MV-4-11 (cell line): ENCODE data around the gene CFAP206.

ENCODE experiments used
- DNase-seq: peaks from one replicate; lab custom pipeline; 2025; lab: John Stamatoyannopoulos, UW

CFAP206 gene, protein sequence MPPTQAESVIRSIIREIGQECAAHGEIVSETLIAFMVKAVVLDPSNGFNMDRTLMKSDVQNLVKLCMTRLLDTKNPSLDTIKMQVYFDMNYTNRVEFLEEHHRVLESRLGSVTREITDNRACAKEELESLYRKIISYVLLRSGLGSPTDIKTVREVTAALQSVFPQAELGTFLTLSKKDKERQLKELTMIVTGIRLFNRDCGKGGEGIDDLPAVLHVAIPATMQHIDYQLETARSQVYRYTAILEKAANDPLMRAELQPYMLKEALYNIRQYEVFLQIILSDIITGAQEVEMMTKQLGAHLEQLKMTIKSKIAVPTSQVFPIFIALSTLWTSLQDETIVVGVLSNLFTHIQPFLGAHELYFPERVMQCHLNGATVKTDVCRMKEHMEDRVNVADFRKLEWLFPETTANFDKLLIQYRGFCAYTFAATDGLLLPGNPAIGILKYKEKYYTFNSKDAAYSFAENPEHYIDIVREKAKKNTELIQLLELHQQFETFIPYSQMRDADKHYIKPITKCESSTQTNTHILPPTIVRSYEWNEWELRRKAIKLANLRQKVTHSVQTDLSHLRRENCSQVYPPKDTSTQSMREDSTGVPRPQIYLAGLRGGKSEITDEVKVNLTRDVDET

GRCh38 chr6:87407901-87408720, at the start of gene CFAP206:
Gene CFAP206 (plus strand): TSS chr6:87407972. CDS start chr6:87409840, 1,868 bp downstream.
- peak; percentile 75 for DNase-seq

GRCh38 chr6:87364602-87365252, 43.0 kb upstream of the CFAP206 start:
- DNase-seq, result no peak

DNA sequence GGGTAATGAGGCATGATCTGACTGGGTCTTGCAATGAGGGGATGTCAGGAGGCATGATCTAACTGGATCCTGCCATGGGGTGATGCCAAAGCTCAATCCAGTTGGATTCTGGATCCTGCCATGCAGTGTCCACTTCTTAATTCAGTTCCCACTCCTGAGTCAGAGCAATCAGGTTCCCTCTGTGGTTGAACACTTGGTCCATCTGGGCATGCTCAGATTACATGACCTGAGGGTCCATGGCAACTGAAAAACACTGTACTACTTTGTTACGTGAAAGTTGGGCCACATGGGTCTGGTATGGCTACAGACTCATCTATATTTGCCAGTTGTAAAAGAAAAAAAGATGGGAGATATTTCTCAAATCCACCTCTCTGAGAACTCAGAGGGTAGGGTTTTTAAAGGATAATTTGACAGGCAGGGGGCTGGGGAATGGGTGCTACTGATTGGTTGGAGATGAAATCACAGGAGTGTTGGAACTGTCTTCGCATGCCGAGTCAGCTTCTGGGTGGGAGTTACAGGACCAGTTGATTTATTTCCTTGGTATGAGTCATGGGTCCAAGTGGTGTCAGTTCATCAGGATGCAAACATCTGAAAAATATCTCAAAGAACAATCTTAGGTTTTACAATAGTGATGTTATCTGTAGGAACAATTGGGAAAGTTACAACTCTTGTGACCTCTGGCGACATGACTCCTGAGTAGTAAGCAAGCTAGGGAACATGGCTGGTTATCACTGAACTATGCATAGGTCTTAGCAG, 41.5 kb upstream of the CFAP206 start:
- no peak for DNase-seq

- DNase-seq, result no peak
Observed at GRCh38 chr6:87366899-87367298, 40.9 kb upstream of the CFAP206 start.

- no peak for DNase-seq
Observed at GRCh38 chr6:87373377-87373776, 34.4 kb upstream of the CFAP206 start.

GRCh38 chr6:87375315-87375714, 32.5 kb upstream of the CFAP206 start:
- DNase-seq, result no peak

DNA sequence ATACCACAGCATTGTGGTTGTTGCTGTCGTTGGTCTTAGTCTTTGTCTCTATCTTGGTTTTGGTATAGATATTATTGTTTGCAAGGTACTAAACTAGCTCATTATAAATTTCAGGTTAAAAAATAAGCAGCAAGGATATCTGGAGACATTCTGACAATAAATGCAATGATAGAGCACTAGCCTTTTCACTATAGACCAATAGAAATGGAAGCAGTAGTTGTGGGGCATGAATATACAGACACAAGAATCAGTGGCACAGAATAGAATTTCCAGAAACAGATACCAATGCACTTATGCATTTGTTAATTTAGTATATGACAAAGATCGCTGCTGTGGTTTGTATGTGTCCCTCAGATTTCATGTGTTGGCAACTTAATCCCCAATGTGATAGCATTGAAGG, 31.1 kb upstream of the CFAP206 start:
- no peak for DNase-seq

- peak; percentile 55 for DNase-seq
Observed at GRCh38 chr6:87378947-87379346, 28.8 kb upstream of the CFAP206 start.

- no peak for DNase-seq
Observed at GRCh38 chr6:87382861-87383260, 24.9 kb upstream of the CFAP206 start.

GRCh38 chr6:87384038-87384437, 23.7 kb upstream of the CFAP206 start:
- no peak for DNase-seq

DNA sequence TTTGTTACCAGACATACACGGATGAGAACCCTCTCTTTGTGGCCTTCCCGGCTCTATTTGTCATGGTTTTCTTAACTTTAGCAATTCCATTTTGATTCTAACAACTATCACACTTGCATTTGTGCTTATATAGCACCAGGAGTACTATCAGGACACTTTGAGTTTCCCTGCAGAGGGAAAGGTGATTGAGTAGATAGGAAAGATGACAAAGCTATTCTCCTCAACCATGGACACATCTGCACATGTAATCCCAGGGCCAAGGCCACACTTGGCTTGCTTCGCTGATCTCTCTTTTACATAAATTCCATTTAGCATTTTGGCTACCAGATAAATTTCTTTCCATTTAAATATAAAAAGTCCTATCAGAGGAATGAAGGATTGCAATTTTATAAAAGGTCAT, 23.3 kb upstream of the CFAP206 start:
- no peak for DNase-seq

DNA sequence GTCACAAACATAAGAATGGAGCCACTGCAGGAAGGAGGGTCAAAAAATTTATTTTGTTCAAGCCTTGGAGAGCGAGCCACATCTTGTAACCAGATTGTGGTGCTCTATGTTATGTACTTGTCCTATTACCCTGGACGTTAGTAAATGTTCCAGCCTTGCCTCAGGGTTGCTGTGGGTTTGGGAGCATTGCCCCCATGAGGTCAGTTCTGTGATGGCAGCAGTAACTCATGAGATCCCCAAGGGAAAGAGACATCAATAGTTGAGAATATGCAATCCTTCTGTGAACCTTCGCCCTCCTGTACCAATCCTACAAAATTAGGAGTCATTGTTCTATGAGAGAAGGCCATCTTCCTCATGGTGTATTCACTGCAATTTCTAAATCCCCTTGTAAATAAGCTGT, 16.4 kb upstream of the CFAP206 start:
- DNase-seq, result peak; percentile 18

DNA sequence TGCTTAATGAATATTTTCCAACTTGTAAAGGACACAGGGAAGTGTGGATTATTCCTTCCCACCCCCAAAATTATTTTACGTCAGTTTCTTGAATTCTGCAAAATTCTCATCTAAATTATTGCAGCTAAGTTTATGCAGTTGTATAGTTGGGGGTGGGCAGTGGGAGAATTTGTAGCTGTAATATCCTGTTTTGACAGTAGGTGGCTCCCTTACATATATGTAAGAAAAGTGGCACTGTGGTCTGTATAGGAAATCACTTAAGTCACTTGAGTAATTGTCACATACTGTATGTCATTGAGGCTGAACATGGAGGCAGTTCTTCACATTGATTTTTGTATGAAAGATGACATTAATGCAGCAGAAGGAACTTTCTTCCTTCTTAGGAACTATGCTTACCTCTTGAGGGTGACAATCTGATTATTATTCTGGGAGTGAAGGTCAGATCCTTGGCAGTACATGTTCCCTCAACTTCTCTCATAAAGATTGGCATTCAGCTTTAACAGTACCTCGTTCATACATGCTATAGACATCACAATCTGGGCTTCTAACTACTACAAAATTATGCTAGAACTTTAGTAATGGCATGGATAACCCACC, 14.6 kb upstream of the CFAP206 start:
- peak; percentile 75 for DNase-seq

GRCh38 chr6:87395431-87395830, 12.3 kb upstream of the CFAP206 start:
- DNase-seq, result no peak

DNA sequence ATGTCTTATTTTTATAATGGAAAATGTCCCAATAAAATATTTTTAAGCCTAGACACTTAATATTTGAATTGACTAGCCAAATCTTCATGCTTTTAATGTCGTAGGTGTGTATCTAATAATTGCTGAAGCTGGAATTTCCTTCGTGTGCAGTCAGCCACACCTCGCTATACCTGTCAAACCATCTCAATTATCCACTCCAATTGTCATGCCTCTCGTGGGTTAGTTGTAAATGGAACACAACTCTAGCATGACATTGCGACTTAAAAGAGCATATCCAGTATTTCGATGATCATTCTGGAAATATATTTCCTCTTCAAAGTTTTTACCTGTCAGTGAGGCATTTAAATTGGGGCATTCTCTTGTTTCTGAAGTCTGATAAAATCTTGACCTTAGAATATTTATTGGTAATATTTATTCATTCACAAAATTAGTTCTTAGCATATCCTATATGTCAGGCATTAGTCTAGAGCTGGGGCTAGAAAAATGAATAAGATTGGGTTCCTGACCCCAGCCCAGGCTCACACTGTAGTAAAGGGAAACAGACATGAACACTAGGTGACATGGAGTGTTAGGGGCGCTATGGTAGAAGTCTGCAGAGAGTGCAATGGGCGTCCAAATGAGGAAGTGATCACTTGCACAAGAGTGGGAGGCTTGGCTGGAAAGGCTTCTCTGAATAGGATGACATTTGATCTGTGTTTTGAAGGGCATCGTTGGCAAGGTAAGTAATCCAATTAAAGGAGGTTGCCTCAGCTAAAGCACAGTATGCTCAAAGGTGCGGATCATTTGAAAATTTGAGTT, 11.0 kb upstream of the CFAP206 start:
- DNase-seq, result peak; percentile 90

GRCh38 chr6:87397656-87398055, 10.1 kb upstream of the CFAP206 start:
- no peak for DNase-seq

DNA sequence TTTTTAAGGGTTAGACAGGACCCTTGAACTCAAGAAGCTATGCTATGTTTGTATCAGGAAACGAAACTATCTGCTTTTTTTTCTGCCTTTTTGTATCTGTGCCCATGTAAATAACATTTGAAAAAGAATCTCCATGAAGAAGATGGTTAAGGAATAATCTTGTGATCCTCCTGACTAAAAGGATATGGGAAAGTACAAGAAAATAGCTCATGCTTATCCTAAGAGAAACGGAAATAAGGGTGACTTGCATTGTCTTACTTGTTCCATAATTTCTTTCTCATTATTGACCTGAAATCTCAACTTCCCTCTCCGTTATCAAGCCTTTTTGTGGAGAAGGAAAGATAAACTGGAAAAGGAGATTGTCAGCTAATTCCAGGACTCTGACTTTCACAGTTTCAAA, 5.9 kb upstream of the CFAP206 start:
- DNase-seq, result no peak

DNA sequence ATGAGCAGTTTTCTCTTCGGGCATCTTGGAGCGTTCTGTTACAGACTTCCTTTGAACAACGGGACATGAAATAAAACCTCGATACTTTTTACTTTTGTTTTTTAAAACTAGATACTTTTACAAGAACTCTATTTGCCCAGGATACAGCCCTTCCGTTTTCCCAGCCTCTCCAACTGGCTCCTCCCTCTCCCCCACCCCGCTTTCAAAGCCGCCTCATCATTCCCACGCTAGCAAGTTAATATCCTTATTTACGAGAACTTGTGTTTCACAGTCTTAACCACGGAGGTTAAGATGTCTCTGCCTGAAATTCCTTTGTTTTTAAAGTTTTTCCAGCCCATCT, 241 bp upstream of the CFAP206 start:
- DNase-seq, result no peak

DNA sequence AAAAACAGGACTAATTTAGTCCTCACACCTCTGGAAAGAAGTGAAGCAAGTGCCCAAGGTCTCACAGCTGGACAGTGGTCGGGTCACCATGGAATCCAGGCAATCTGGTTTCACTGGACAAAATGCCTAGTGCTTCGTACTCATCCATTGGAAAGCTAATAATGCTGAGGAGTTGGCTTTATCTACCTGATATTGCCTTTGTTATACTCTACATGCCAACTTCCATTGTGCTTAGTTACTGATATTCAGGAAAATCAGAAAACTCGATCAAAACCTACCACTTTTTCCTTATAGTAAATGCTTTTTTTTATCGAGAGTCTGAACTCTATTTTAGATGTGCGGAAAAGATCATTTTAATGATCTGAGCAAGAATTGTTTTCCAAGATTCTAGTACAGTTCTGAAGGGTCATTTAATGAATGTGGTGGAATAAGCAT, 966 bp downstream of the CFAP206 start:
- DNase-seq, result no peak

DNA sequence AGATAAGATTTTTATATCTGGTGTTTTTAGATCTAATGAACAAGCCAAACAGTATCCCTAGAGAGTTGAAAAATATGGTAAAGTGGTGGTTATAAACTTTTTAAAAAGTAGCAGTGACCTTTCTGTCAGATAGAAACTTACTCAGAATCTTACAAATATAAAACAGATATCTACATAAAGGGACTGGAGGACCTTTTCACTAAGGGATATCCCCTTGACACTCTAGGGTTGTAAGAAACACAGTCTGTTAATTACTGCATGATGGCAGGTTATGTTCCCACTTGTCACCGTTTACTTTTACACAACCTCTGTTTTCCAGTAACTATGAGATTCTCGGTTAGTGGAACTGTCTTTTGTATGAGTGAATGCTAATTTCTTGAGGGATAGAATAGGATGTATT, 11.5 kb downstream of the CFAP206 start:
- DNase-seq, result no peak
